ENCODE data around the gene NDUFV2. TPM values are rescaled to one million over a fixed set of nuclear protein-coding genes. Genes with fewer than 3 reads are reported as not detected.

The NDUFV2 gene
- total RNA-seq, 1 experiment from 2014 or later: 272 TPM

DNA sequence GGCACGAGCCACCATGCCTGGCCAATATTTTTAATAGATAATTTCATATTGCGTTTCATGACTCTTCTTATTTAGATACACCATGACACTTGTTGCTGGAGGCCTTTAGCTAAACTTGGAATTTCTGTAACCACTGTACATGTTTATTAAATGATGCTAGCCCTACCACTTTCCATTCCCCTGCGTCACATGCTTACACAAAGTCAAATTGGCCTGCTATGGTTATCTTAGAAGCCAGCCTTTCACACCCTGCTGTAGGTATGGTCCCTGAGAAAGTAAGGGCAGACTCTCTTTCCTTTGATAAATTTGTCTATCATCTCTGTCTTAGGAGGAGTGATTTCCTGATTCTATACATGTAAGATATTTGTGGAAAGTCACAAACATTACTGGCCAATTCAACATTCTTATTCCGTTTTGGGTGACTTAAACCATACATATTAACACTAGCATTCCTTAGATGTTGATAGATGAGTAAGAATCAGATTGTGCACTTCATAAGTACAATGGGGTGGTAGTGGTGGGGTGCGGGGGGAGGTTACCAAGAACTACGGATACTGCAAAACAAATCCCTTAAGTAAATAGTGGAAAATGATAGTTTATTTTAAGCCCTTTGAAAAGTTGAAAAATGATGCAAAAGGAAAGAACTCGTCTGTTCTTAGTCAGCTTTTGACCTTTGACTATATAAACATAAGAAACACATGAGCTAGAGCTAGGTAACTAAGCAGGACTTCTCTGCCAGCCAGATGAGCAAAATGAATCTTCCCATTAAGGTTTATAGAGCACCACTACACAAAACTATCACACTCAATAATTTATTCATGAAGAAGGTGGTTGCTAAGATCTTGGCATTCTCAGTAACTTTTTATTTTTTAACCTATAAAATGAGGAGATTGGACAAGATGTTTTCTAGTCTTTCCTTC is 7.9 kb upstream of the NDUFV2 start:
- ChIA-PET POLR2A (ENCODE audit: unreplicated experiment) (interaction anchor here (0.6 kb wide), 1 partner anchor 21 kb away, joined by 3 read pairs; no protein-coding TSS in a partner anchor), CTCF (interaction anchor here (1.0 kb wide), 1 partner anchor 10 kb away, joined by 4 read pairs; no protein-coding TSS in a partner anchor)
- no peaks in the 10 kb centered on the region for H4K20me1 ChIP-seq (ENCODE audit: low read length)
- TF ChIP-seq EZH2 (IDR thresholded peaks at IDR 0.05; ENCODE audit: low read length, unreplicated experiment) (no peak), CTCF (conservative IDR thresholded peaks at IDR 0.05; ENCODE audit: low read depth, low read length) (no peak), EZH2phosphoT487 (IDR thresholded peaks at IDR 0.05; ENCODE audit: borderline replicate concordance, low read length) (no peak)
- no peaks in the 10 kb centered on the region for H3K79me2 ChIP-seq (ENCODE audit: low read length)
- ATAC-seq (peak; percentile 88), DNase-seq (peak; percentile 84)
- no peaks in the 10 kb centered on the region for H3K27me3 ChIP-seq (ENCODE audit: low read length)
- H3K36me3 ChIP-seq (ENCODE audit: low read depth, low read length): no peaks in the 10 kb centered on the region
- H3K9ac ChIP-seq (ENCODE audit: low read length): peak overlapping the region; percentile 46
- peaks cover 28% of the 10 kb centered on the region for H3K4me1 ChIP-seq (ENCODE audit: insufficient read depth, low read length)
- peak overlapping the region; percentile 17; the same call in 1 of the 2 replicates for H2AFZ ChIP-seq (ENCODE audit: low read length)
- H3K4me2 ChIP-seq (ENCODE audit: low read length): peak overlapping the region; percentile 53
- no peaks in the 10 kb centered on the region for H3F3A ChIP-seq (ENCODE audit: low read length, unreplicated experiment)
- H3K4me3 ChIP-seq (ENCODE audit: low read length): no peak overlapping the region; the same call in 1 of the 2 replicates
- peak overlapping the region; percentile 88 for H3K27ac ChIP-seq (ENCODE audit: low read length)
- no TSS peak for BruUV-seq (replicated peaks)
- intact Hi-C loops (cut with micrococcal nuclease): loop anchor here (1.0 to 2.0 kb wide), 2 partner anchors 8 to 42 kb away; partner anchors contain the start of genes ANKRD12 and NDUFV2
- no peaks in the 10 kb centered on the region for H3K9me3 ChIP-seq (ENCODE audit: low read length)
- no peaks in the 10 kb centered on the region for H3K9me2 ChIP-seq (replicated peaks; ENCODE audit: low read length)

DNA sequence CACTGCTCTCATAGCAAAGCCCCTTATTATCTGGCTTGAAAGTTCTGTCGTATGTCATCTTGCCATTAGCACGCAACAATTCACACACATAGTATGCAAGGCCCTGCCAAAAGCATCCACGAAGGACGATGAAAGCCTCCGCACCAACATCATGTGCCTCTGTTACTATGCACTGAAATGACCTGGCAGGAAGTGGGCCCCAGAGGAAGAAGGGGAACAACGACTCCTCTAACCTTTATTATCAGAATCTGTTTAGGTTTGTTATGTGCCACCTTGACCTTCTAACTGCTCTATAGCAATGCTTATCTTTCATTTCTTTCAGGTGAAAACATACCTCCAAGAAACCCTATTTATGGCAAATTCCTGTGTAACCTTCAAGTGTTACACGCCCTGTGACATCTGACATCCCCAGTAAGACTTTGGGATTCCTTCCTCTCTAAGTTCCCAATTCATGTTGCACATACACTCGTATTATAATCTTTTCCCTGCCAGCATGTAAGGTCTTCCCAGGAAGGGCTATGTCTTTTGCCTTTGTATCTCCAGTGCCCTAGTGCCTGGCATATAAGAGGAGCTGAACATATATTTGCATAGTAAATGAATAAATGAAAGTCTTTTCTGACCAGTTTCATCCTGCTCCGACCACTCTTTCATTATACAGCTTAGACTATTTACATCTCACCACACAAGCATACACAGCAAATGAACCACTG is 7.0 kb upstream of the NDUFV2 start:
- Histone ChIP-seq H3K27me3 (ENCODE audit: low read length) (no peaks in the 10 kb centered on the region), H3K9me3 (ENCODE audit: low read length) (no peaks in the 10 kb centered on the region), H3K79me2 (ENCODE audit: low read length) (no peaks in the 10 kb centered on the region), H3K4me2 (ENCODE audit: low read length) (peak overlapping the region; percentile 53), H2AFZ (ENCODE audit: low read length) (no peak overlapping the region), H3K9me2 (replicated peaks; ENCODE audit: low read length) (no peaks in the 10 kb centered on the region), H4K20me1 (ENCODE audit: low read length) (no peaks in the 10 kb centered on the region), H3K36me3 (ENCODE audit: low read depth, low read length) (no peaks in the 10 kb centered on the region), H3F3A (ENCODE audit: low read length, unreplicated experiment) (no peaks in the 10 kb centered on the region), H3K9ac (ENCODE audit: low read length) (peak overlapping the region; percentile 19), H3K27ac (ENCODE audit: low read length) (peak overlapping the region; percentile 88), H3K4me3 (ENCODE audit: low read length) (no peak overlapping the region), H3K4me1 (ENCODE audit: insufficient read depth, low read length) (peaks cover 30% of the 10 kb centered on the region)
- intact Hi-C loops (cut with micrococcal nuclease): loop anchor here (2.0 kb wide), 1 partner anchor 41 kb away; the partner anchor contains the start of gene ANKRD12
- ATAC-seq (no peak), DNase-seq (no peak)
- POLR2A ChIA-PET (ENCODE audit: unreplicated experiment): interaction anchor here (0.5 kb wide), 1 partner anchor 802 kb away, joined by 5 read pairs; no protein-coding TSS in a partner anchor
- BruUV-seq (replicated peaks): no TSS peak
- CTCF ChIA-PET: interaction anchor here (1.0 kb wide), 1 partner anchor 9 kb away, joined by 4 read pairs; no protein-coding TSS in a partner anchor
- TF ChIP-seq EZH2phosphoT487 (IDR thresholded peaks at IDR 0.05; ENCODE audit: borderline replicate concordance, low read length): no peak
- TF ChIP-seq EZH2 (IDR thresholded peaks at IDR 0.05; ENCODE audit: low read length, unreplicated experiment): no peak
- no peak for TF ChIP-seq CTCF (conservative IDR thresholded peaks at IDR 0.05; ENCODE audit: low read depth, low read length)
